ENCODE measurements around the gene ELF5.

DNA sequence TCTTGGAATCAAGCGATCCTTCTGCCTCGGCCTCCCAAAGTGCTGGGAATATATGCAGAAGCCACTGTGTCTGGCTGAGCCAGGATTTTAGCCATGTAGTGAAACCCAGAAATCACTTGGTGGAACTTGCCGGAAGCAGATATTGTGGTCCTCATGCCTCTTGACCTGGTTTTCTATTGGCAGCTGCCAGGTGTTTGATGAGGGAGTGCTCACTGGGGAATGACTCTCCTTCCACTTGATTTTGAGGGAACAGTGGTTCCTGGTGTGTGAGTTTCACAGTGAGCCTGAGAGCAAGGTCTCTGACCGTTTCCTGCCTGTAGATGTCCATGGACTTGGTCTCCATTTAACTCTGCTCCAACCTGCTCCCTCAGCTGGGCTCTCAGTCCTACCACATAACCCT lies 34.7 kb upstream of the ELF5 start:
- no peak for TF ChIP-seq CTCF (conservative IDR thresholded peaks at IDR 0.05; ENCODE audit: low read length)
- TF ChIP-seq EZH2phosphoT487 (IDR thresholded peaks at IDR 0.05; ENCODE audit: borderline replicate concordance, low read depth, low read length), result no peak
